ENCODE measurements around the gene MBD3.

Gene MBD3

GRCh38 chr19:1629256-1629808 lies 36.7 kb upstream of the MBD3 start:
- H3K27me3 ChIP-seq, result no peaks in the 10 kb centered on the region
- intact Hi-C loops (cut with DNase I; ENCODE audit: low total_unique reads), result no loop called here
- H3K36me3 ChIP-seq, result peaks cover 9 to 84% (median 31%) of the 10 kb centered on the region in 3 donors
- no peaks in the 10 kb centered on the region for H3K9me3 ChIP-seq
- no peak overlapping the region for H3K27ac ChIP-seq
- no peak overlapping the region for H3K4me3 ChIP-seq
- H3K4me1 ChIP-seq, result no peaks in the 10 kb centered on the region
- TF ChIP-seq, protein P1, sequence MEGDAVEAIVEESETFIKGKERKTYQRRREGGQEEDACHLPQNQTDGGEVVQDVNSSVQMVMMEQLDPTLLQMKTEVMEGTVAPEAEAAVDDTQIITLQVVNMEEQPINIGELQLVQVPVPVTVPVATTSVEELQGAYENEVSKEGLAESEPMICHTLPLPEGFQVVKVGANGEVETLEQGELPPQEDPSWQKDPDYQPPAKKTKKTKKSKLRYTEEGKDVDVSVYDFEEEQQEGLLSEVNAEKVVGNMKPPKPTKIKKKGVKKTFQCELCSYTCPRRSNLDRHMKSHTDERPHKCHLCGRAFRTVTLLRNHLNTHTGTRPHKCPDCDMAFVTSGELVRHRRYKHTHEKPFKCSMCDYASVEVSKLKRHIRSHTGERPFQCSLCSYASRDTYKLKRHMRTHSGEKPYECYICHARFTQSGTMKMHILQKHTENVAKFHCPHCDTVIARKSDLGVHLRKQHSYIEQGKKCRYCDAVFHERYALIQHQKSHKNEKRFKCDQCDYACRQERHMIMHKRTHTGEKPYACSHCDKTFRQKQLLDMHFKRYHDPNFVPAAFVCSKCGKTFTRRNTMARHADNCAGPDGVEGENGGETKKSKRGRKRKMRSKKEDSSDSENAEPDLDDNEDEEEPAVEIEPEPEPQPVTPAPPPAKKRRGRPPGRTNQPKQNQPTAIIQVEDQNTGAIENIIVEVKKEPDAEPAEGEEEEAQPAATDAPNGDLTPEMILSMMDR (IDR thresholded peaks at IDR 0.05), result no peak
- no peak for DNase-seq

DNA sequence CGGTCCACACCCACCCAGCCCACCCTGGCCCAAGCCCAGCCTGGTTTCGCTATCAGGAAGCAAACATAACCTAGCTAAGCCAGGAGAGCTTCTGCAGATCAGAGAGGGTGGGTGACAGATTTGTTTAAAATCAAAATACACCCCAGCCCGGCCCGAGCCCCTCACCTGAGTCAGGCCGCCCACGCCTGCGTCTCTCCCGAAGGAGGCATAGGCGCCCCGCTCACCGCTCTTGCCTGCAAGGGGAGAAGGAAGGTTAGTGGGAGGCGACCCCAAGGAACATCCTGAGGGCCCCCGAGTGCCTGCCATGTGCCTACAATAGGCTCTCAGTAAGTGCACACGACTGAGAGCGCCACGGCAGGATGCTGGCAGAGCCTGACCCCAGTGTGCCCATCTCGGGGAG lies 34.5 kb upstream of the MBD3 start:
- intact Hi-C loops (cut with DNase I; ENCODE audit: low total_unique reads), result no loop called here
- H3K27ac ChIP-seq, result no peak overlapping the region
- TF ChIP-seq, protein P1 (IDR thresholded peaks at IDR 0.05), result no peak
- no peaks in the 10 kb centered on the region for H3K9me3 ChIP-seq
- no peaks in the 10 kb centered on the region for H3K27me3 ChIP-seq
- no peaks in the 10 kb centered on the region for H3K4me1 ChIP-seq
- no peak for DNase-seq
- no peak overlapping the region for H3K4me3 ChIP-seq
- peaks cover 11 to 79% (median 35%) of the 10 kb centered on the region in 3 donors for H3K36me3 ChIP-seq

GRCh38 chr19:1626417-1627010 lies 33.8 kb upstream of the MBD3 start:
- Histone ChIP-seq H3K27me3 (no peaks in the 10 kb centered on the region), H3K27ac (no peak overlapping the region), H3K4me1 (no peaks in the 10 kb centered on the region), H3K36me3 (peaks cover 7 to 79% (median 35%) of the 10 kb centered on the region in 3 donors), H3K4me3 (no peak overlapping the region), H3K9me3 (no peaks in the 10 kb centered on the region)
- TF ChIP-seq, protein P1 (IDR thresholded peaks at IDR 0.05), result no peak
- intact Hi-C loops (cut with DNase I; ENCODE audit: low total_unique reads), result no loop called here
- DNase-seq, result no peak

GRCh38 chr19:1624458-1624857 lies 31.8 kb upstream of the MBD3 start:
- DNase-seq, result peak in 1 of 2 donors; percentile 53
- TF ChIP-seq, protein P1 (IDR thresholded peaks at IDR 0.05), result peak; percentile 61
- intact Hi-C loops (cut with DNase I; ENCODE audit: low total_unique reads), result no loop called here
- Histone ChIP-seq H3K4me3 (no peak overlapping the region), H3K4me1 (no peaks in the 10 kb centered on the region), H3K9me3 (no peaks in the 10 kb centered on the region), H3K27ac (no peak overlapping the region), H3K27me3 (no peaks in the 10 kb centered on the region), H3K36me3 (peaks cover 6 to 79% (median 34%) of the 10 kb centered on the region in 3 donors)

GRCh38 chr19:1622541-1622940 lies 29.9 kb upstream of the MBD3 start:
- no peak for DNase-seq
- Histone ChIP-seq H3K9me3 (no peaks in the 10 kb centered on the region), H3K27me3 (no peaks in the 10 kb centered on the region), H3K4me1 (peaks cover 0 to 5% (median 0%) of the 10 kb centered on the region in 4 donors), H3K27ac (no peak overlapping the region), H3K36me3 (peaks cover 11 to 94% (median 39%) of the 10 kb centered on the region in 3 donors), H3K4me3 (no peak overlapping the region)
- TF ChIP-seq, protein P1 (IDR thresholded peaks at IDR 0.05), result no peak
- intact Hi-C loops (cut with DNase I; ENCODE audit: low total_unique reads), result no loop called here

Measured in tibial artery (tissue), 4 donors.